D341Med (cell line): ENCODE results near the gene ZBTB46.
A peak's percentile ranks its signal among the peaks of the same experiment; 100 is the strongest.

Source experiments
- DNase-seq: peaks from one replicate; pipeline ENCODE4 v3.0.0; 2012; ENCODE audit warnings: low spot score

Gene ZBTB46

GRCh38 chr20:63837479-63837878 is 6.4 kb upstream of the ZBTB46 start:
- DNase-seq: no peak

GRCh38 chr20:63836458-63837344 is 5.6 kb upstream of the ZBTB46 start:
- no peak for DNase-seq

- DNase-seq: no peak
These were observed 4.2 kb upstream of the ZBTB46 start for GRCh38 chr20:63835021-63835858.

DNA sequence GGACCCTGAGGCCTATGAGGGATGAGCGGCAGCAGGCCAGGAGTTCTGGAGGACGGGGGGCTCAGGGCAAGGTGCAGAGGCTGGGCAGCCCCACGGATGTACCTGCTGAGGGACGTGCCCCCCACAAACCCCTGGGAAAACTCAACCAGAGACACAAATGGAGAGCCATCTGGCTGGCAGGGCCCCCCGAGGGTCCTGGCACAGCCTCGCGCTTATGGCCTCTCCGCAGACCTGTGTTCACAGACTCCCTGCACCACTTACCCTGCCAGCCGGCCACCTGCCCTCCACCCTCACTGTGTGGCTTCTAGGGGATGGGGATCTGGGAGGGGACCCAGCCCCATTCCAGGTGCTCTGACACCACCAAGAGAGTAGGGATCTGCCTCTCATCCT is 3.4 kb upstream of the ZBTB46 start:
- DNase-seq: no peak

GRCh38 chr20:63833776-63834490 is 2.9 kb upstream of the ZBTB46 start:
- DNase-seq: no peak

DNA sequence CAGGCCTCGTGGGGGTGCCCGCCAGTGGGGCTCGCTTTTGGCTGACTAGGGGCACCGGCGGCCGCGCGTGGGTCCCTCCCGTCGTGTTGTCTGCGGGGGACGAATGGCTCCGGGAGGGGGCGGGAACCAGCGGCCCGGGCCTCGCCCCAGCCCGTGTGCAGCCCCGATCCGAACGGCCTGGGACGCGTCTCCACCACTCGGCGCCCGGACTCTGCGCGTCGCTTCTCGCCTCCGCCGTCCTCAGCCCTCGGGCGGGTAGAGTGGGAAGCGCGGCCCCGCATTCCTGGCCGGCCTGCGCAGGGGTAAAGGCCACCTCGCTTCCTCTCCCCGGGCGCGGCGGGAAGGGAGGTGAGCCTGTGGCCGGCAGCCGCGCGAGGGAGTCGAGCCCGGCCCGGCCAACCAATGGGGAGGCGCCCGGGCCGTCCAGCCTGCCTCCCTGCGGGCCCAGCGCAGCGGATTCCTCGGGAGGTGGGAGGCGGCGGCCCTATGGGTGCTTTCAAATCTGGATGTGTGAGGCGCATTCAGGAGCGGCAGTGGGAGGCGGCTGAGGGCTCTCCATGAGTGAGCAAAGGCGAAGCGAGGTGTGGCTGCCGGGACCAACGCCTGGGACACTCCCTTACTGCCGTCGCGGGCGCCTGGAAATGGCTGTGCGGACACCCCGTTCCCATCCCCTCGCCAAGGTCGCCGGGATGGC is 1.1 kb upstream of the ZBTB46 start:
- DNase-seq: no peak

DNA sequence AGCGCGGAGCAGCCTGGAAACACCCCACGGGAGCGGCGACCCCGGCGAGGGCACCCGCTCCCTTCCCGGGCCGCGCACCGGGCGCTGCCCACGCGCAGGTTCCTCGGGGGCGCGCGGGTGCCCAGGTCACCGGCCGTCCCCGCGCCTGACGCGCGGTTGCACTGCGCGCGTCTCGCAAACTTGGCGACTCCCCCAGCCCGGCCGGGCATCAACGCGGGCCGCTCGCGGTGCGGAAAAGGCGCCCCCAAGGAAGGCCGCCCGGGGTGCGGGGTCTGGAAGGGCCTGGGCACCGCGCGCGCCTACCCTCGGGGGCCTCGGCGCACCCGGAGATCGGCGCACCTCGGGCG is 555 bp upstream of the ZBTB46 start:
- DNase-seq: peak; percentile 65

GRCh38 chr20:63829945-63830835 is 874 bp downstream of the ZBTB46 start:
- peak; percentile 66 for DNase-seq

DNA sequence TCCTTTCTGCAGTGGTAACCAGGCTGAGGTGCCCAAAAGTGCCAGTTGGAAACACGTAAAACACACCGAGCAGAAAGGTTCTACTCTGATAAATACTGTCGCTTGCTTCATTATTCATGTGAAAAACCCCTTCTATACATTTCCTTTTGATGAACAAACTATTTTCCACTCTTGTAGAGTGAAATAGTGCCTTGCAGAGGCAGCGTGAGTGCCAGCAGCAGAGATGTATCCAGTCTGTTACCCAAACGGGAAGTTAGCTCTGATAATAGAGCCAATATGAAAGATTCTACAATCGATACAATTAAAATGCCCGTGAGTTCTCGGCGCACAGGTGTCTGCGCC is 1.5 kb downstream of the ZBTB46 start:
- DNase-seq: no peak

DNA sequence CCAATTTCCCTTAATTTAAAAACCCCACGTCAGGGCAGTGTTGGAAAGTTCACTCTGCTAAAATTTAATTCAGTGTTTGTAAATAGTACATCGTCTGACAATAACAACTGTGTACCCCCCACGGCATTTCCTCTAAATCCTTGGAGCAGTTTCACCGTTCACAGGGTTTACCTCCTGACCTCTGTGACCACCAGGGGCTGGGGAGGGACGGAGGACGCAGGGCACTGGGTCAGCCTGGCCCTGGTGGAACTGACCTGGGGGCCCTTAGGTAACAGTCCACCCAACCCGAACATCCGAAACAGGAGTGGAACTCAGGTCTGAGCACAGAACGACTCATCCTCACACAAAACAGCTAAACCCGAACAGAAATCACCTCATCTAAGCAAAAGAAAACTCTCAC is 2.1 kb downstream of the ZBTB46 start:
- no peak for DNase-seq

DNA sequence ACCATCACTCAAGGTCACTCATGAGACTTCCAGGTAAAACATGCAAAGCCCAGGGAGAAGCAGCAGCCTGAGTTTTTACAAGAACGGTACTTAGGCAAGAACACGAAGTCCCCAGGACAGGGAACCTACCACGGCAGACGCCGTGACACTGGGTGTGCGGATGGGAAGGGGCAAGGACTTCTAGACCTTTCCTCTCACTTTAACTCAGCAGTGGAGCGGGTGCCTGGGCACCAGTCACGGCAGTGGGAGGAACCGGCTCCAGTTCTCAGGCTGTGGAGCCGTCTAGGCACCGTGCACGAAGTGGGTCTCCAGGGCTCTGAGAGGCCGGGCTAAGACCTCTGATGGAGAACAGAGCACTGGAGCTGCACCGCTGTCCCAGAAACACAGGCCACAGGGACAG is 2.5 kb downstream of the ZBTB46 start:
- DNase-seq: no peak

GRCh38 chr20:63828124-63828523 is 2.9 kb downstream of the ZBTB46 start:
- no peak for DNase-seq

GRCh38 chr20:63826753-63827152 is 4.3 kb downstream of the ZBTB46 start:
- no peak for DNase-seq

DNA sequence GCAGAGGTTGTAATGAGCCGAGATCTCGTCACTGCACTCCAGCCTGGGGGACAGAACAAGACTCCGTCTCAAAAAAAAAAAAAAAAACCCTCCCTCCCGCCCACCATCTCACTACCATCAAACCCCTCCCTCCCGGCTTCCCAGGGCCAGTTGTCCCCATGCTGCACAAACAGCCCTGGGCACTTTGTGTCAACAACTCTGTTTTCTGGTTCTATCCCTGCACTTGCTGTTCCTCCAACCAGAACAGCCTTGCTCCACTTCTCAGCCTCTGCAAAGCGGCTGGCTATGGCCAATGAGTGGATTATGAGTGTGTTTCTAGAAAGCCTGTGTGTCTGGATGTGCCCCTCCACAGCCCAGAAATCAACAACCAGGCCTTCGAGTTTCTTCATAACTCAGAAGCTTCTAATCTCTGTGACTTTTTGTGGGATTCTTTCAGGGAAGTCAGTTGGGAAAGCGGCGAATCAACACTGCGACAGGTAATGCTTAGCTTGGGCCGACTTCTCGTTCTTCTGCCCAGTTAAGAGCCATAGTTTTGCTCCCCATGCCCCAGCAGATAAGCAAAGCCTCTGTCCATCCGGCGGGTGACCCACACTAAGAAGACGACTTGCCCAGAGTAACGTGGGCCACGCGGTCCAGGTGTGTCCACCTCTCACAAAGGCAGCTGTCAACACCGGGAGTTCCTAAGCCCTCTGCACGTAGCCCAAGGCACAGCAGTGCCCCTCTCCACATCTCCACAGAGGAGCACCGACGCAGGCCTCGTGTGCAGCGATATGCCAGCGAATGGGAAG is 5.5 kb downstream of the ZBTB46 start:
- DNase-seq: no peak

DNA sequence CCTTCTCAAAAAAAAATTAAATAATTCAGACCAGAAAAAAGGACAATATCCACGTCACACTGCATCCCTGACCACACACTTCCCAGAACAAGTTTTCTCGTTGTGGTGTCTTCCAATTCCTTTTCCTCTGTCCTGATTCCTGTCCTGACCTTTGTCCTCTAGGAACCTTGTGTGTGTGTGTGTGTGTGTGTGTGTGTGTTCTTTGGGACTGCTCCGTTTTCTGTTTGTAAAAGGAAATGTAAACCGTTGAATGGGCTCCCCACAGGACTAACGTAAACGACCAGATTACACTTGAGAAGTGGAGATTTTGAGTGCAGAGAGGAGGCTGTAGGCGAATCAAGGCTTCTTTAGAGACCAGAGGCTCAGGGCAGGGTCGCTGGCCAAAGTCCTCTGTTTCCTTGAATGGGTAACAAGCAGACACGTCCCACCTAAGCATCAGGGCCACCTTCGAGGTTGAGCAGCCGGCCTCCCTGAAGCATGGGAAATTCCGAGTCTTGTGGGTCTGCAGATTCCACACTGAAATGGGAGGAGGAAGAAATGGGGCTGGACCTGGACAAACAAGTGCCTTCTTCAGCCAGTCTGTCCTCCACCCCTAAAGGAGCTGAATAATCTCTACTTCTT is 7.3 kb downstream of the ZBTB46 start:
- DNase-seq: no peak

DNA sequence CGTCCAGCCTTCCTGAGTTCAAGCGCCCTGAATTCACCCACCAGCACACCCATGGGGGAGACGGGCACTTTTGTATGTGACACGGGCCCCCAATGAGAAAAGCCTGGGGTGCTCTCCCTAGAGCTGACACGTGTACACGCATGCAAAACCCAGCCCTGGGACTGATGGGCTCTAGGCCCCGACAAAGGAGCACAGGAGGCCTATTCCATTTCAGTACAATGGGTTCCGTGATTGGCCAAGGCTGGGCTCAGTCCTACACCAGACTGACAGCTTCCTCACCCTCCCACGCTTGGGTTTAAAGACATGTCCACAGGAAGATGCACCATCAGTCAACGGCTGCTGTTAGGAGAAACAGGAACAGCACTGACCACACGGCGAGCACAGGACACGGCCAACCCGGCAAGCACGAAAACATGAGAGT is 8.8 kb downstream of the ZBTB46 start:
- DNase-seq: no peak

GRCh38 chr20:63821811-63822210 is 9.3 kb downstream of the ZBTB46 start:
- no peak for DNase-seq

- DNase-seq: no peak
These were observed 11.7 kb downstream of the ZBTB46 start for GRCh38 chr20:63819224-63819921.

GRCh38 chr20:63815615-63816253 is 15.3 kb downstream of the ZBTB46 start:
- no peak for DNase-seq
